Endothelial cell of umbilical vein (primary cell): ENCODE data around the gene FGFBP2. TPM values are rescaled to one million over a fixed set of nuclear protein-coding genes. Genes with fewer than 3 reads are reported as not detected.

Experiments used
- BruUV-seq: library from RNA; stranded (reverse); fragments of 400-500 nt; replicated peaks from 2 replicates; lab custom pipeline; 2021; lab: Mats Ljungman, UMichigan
- CTCF ChIA-PET: fragments of 300-600, 350-600 bp; sonication (Branson Sonifier 250); formaldehyde crosslinking; loops from one replicate; lab custom pipeline; 2021; ENCODE audit warnings: antibody characterized with exemption, inconsistent platforms; lab: Charles Lee
- POLR2A ChIA-PET: fragments of 300-600, 350-600 bp; sonication (Branson Sonifier 250); formaldehyde crosslinking; loops from one replicate; lab custom pipeline; 2021; ENCODE audit warnings: antibody characterized with exemption, inconsistent platforms; lab: Charles Lee
- DNase-seq: peaks from one replicate; pipeline ENCODE4 v3.0.0-alpha.2; 2011; ENCODE audit warnings: low read depth, low spot score
- FAIRE-seq: peaks from 2 replicates; lab custom pipeline; 2011; peaks lifted over from hg19 to GRCh38; lab: Jason Lieb, UNC
- H2AFZ ChIP-seq: 2 replicates; pipeline ENCODE4 v1.6.0; 2012; ENCODE audit warnings: low read depth, low read length, control low read depth, inconsistent platforms
- H3K27ac ChIP-seq: 2 replicates; pipeline ENCODE4 v1.5.1; 2011; ENCODE audit warnings: low read depth, mild to moderate bottlenecking, control low read depth, low read length, moderate library complexity; ENCODE audit not compliant: insufficient read depth
- H3K27me3 ChIP-seq, 2 experiments: 2 replicates each; pipeline versions ENCODE4 v1.6.0 to v1.6.1; 2011; ENCODE audit warnings: low read length in 2 of 2, mixed read lengths in 1 of 2; ENCODE audit not compliant: control insufficient read depth in 2 of 2, insufficient read depth in 2 of 2
- H3K36me3 ChIP-seq, 2 experiments: 2 replicates in 1 of 2; 3 replicates in 1 of 2; pipeline ENCODE4 v1.5.1; 2011; ENCODE audit warnings: low read length in 2 of 2, mild to moderate bottlenecking in 1 of 2, moderate library complexity in 1 of 2; ENCODE audit not compliant: control insufficient read depth in 2 of 2, insufficient read depth in 2 of 2; ENCODE audit errors: extremely low read depth in 1 of 2
- H3K4me1 ChIP-seq: 3 replicates; pipeline ENCODE4 v1.5.1; 2011; ENCODE audit warnings: mild to moderate bottlenecking, low read length; ENCODE audit not compliant: control insufficient read depth, insufficient read depth; ENCODE audit errors: extremely low read depth
- H3K4me2 ChIP-seq: 2 replicates; pipeline ENCODE4 v1.6.1; 2011; ENCODE audit warnings: low read length, control low read depth, mixed read lengths; ENCODE audit not compliant: insufficient read depth
- H3K4me3 ChIP-seq, 3 experiments: fragments of 200-600 bp in 1 of 3; sonication (generic), shearing (Covaris generic) in 1 of 3; replicated peaks in 1 of 3; 2 replicates each; pipeline ENCODE4 v1.5.1; 2011 to 2016; ENCODE audit warnings: control low read depth in 3 of 3, low read length in 3 of 3, mild to moderate bottlenecking in 2 of 3, inconsistent platforms in 1 of 3, low read depth in 1 of 3, moderate library complexity in 1 of 3; ENCODE audit not compliant: insufficient read depth in 1 of 3
- H3K79me2 ChIP-seq: 2 replicates; pipeline ENCODE4 v1.6.0; 2012; ENCODE audit warnings: low read length, inconsistent platforms; ENCODE audit not compliant: control insufficient read depth, insufficient read depth
- H3K9ac ChIP-seq: replicated peaks from 2 replicates; pipeline ENCODE3; 2011; ENCODE audit warnings: low read length, control low read depth; ENCODE audit not compliant: insufficient read depth; ENCODE audit errors: extremely low read depth
- H3K9me1 ChIP-seq: replicated peaks from 3 replicates; pipeline ENCODE4 v1.6.0; 2011; ENCODE audit warnings: mild to moderate bottlenecking, low read length; ENCODE audit not compliant: control insufficient read depth, insufficient read depth; ENCODE audit errors: extremely low read depth
- H3K9me3 ChIP-seq: replicated peaks from 2 replicates; pipeline ENCODE4 v1.5.1; 2012; ENCODE audit warnings: low read length, inconsistent platforms; ENCODE audit not compliant: control insufficient read depth, insufficient read depth
- H4K20me1 ChIP-seq: replicated peaks from 2 replicates; pipeline ENCODE3; 2011; ENCODE audit warnings: mild to moderate bottlenecking, low read length; ENCODE audit not compliant: control insufficient read depth, insufficient read depth; ENCODE audit errors: extremely low read depth
- CTCF ChIP-seq, 2 donors: IDR thresholded peaks; 1 replicate in 1 of 2; 2 replicates in 1 of 2; pipeline ENCODE4 v1.5.1; 2011; ENCODE audit warnings: low read length in 2 of 2, mild to moderate bottlenecking in 2 of 2, moderate library complexity in 2 of 2, control low read depth in 1 of 2, inconsistent platforms in 1 of 2, low read depth in 1 of 2; ENCODE audit not compliant: insufficient read depth in 1 of 2; ENCODE audit errors: extremely low read depth in 1 of 2
- EZH2 ChIP-seq: IDR thresholded peaks from 2 replicates; pipeline ENCODE4 v1.6.1; 2012; ENCODE audit warnings: borderline replicate concordance, low read depth, mild to moderate bottlenecking, moderate library complexity, low read length, inconsistent platforms; ENCODE audit not compliant: severe bottlenecking
- FOS ChIP-seq: IDR thresholded peaks from 2 replicates; pipeline ENCODE4 v1.6.1; 2011; ENCODE audit warnings: mild to moderate bottlenecking, low read length, moderate library complexity, borderline replicate concordance; ENCODE audit not compliant: insufficient read depth
- GATA2 ChIP-seq: IDR thresholded peaks from 2 replicates; pipeline ENCODE4 v1.7.0; 2011; ENCODE audit warnings: low read depth, mild to moderate bottlenecking, moderate library complexity, mixed read lengths, low read length; ENCODE audit not compliant: insufficient read length, insufficient read depth
- JUN ChIP-seq: IDR thresholded peaks from 2 replicates; pipeline ENCODE4 v1.6.1; 2011; ENCODE audit warnings: borderline replicate concordance, low read depth; ENCODE audit not compliant: insufficient read length, insufficient read depth
- MAX ChIP-seq: IDR thresholded peaks from 2 replicates; pipeline ENCODE4 v1.6.1; 2011; ENCODE audit not compliant: insufficient read depth, insufficient read length
- MYC ChIP-seq: IDR thresholded peaks from one replicate; pipeline ENCODE4 v1.6.1; 2011; ENCODE audit warnings: mild to moderate bottlenecking, low read depth, low read length
- POLR2A ChIP-seq: IDR thresholded peaks from 2 replicates; pipeline ENCODE4 v1.6.1; 2012; ENCODE audit warnings: low read depth, mild to moderate bottlenecking, control low read depth, low read length
- POLR2AphosphoS5 ChIP-seq: IDR thresholded peaks from 2 replicates; pipeline ENCODE4 v1.6.1; 2012; ENCODE audit warnings: low read depth, mild to moderate bottlenecking, control low read depth, low read length, moderate library complexity; ENCODE audit not compliant: insufficient read depth
- dilution Hi-C: fragments of 300-500 bp; cut with MboI; formaldehyde crosslinking; loops from one replicate; pipeline ENCODE4 v1.15.0; 2019; ENCODE audit warnings: low sequenced_read_pairs; ENCODE audit not compliant: extremely low pct_ligation_motif_present
- intact Hi-C: fragments of 100-400 bp; cut with micrococcal nuclease; formaldehyde crosslinking; loops from one replicate; pipeline ENCODE4 v1.10.0; 2022
- polyA plus RNA-seq, 4 experiments: library from polyadenylated mRNA; depleted of rRNA in 3 of 4; stranded (reverse) in 3 of 4; unstranded in 1 of 4; fragments of >200 nt; gene quantifications; 2 replicates each; pipeline versions ENCODE4 v1.2.1 to v1.2.3, GENCODE V29; 2011 to 2012; ENCODE audit warnings: missing spikeins in 1 of 4
- total RNA-seq: library from RNA; stranded (reverse); gene quantifications from 2 replicates; pipeline ENCODE4 v1.2.3, GENCODE V29; 2021

Gene FGFBP2
- total and polyA plus RNA-seq, 2 donors (not counting 3 experiments of a cell fraction or from before 2014, with no cell fraction given): not detected

- FAIRE-seq (no peak), DNase-seq (no peak)
- Histone ChIP-seq H3K4me3 (no peak overlapping the region), H3K4me2 (no peak overlapping the region), H2AFZ (no peak overlapping the region), H3K9ac (no peak overlapping the region), H3K4me1 (no peaks in the 10 kb centered on the region), H3K36me3 (no peaks in the 10 kb centered on the region), H4K20me1 (no peaks in the 10 kb centered on the region), H3K9me1 (no peaks in the 10 kb centered on the region), H3K27ac (no peak overlapping the region), H3K9me3 (no peaks in the 10 kb centered on the region), H3K79me2 (no peaks in the 10 kb centered on the region), H3K27me3 (peaks cover 0 to 5% of the 10 kb centered on the region in 2 experiments)
- ChIA-PET POLR2A (no interaction called here), CTCF (interaction anchor here (1.0 to 2.3 kb wide), 2 partner anchors 34 to 108 kb away, joined by 5 to 6 read pairs; no protein-coding TSS in a partner anchor)
- TF ChIP-seq CTCF (IDR thresholded peaks at IDR 0.05; ENCODE audit: extremely low read depth in 1 of 2, insufficient read depth in 1 of 2, low read depth in 1 of 2, low read length in 2 of 2) (no peak), MAX (no peak), MYC (no peak), FOS (no peak), POLR2A (no peak), JUN (no peak), POLR2AphosphoS5 (no peak), EZH2 (no peak), GATA2 (no peak)
- no TSS peak for BruUV-seq
- intact Hi-C loops (no loop called here), dilution Hi-C loops (no loop called here)
Observed at GRCh38 chr4:15990570-15991285, 27.8 kb upstream of the FGFBP2 start.
